HCT116 (cell line): ENCODE data around the gene EGFL6. TPM values are rescaled to one million over a fixed set of nuclear protein-coding genes. Genes with fewer than 3 reads are reported as not detected.

Experiments
- ATAC-seq: fragments of 200-7000 bp; cut with Tn5 transposase; 2 replicates; pipeline ENCODE4 v1.9.1; 2020; ENCODE audit warnings: mild to moderate bottlenecking, moderate library complexity
- BruUV-seq: library from RNA; stranded (reverse); fragments of 400-500 nt; replicated peaks from 2 replicates; lab custom pipeline; 2021; lab: Mats Ljungman, UMichigan
- CTCF ChIA-PET: fragments of 300-600 bp; sonication (Branson Sonifier 250); formaldehyde crosslinking; loops from one replicate; lab custom pipeline; 2021; ENCODE audit warnings: antibody characterized with exemption; lab: Charles Lee
- POLR2A ChIA-PET: fragments of 300-600, 350-600 bp; sonication (Branson Sonifier 250); formaldehyde crosslinking; loops from one replicate; lab custom pipeline; 2021; ENCODE audit warnings: antibody characterized with exemption; lab: Charles Lee
- RAD21 ChIA-PET, 2 experiments: fragments of 300-600 bp; sonication (Branson Sonifier 250); formaldehyde crosslinking; loops; one replicate each; lab custom pipeline; 2023; ENCODE audit warnings: low total read pairs in 2 of 2; ENCODE audit not compliant: uncharacterized antibody in 2 of 2, unreplicated experiment in 2 of 2, low non-redundant PET in 1 of 2; lab: Charles Lee
- DNase-seq: peaks from one replicate; pipeline ENCODE4 v3.0.0-alpha.2; 2010; ENCODE audit warnings: low read depth, low spot score
- H2AFZ ChIP-seq: fragments of 200-600 bp; shearing (Covaris generic), sonication (generic); 2 replicates; pipeline ENCODE4 v1.6.1; 2017; ENCODE audit warnings: low read depth, mixed run types, mixed read lengths, antibody characterized with exemption, low read length; ENCODE audit not compliant: poor library complexity, severe bottlenecking
- H3K27ac ChIP-seq: 2 replicates; pipeline ENCODE4 v1.5.1; 2012; ENCODE audit warnings: low read depth, low read length
- H3K27me3 ChIP-seq: fragments of 200-600 bp; sonication (generic); 2 replicates; pipeline ENCODE4 v1.6.1; 2016; ENCODE audit warnings: mixed run types, low read length, mixed read lengths; ENCODE audit not compliant: insufficient read depth
- H3K36me3 ChIP-seq, 2 experiments: fragments of 200-500 bp in 1 of 2; fragments of 200-600 bp in 1 of 2; sonication (Bioruptor generic) in 1 of 2; sonication (generic) in 1 of 2; 2 replicates each; pipeline versions ENCODE4 v1.5.1 to v1.6.1; 2014 to 2016; ENCODE audit warnings: low read length in 2 of 2, inconsistent platforms in 1 of 2, mixed read lengths in 1 of 2, mixed run types in 1 of 2; ENCODE audit not compliant: insufficient read depth in 2 of 2, control insufficient read depth in 1 of 2
- H3K4me1 ChIP-seq, 2 experiments: fragments of 200-600 bp in 1 of 2; sonication (generic) in 1 of 2; 2 replicates each; pipeline versions ENCODE4 v1.5.1 to v1.6.1; 2012 to 2017; ENCODE audit warnings: low read length in 2 of 2, inconsistent platforms in 1 of 2, mild to moderate bottlenecking in 1 of 2, mixed read lengths in 1 of 2, mixed run types in 1 of 2, moderate library complexity in 1 of 2; ENCODE audit not compliant: insufficient read depth in 2 of 2, control insufficient read depth in 1 of 2
- H3K4me2 ChIP-seq: fragments of 200-600 bp; sonication (generic); 2 replicates; pipeline ENCODE4 v1.6.1; 2017; ENCODE audit warnings: mixed run types, low read length, mixed read lengths
- H3K4me3 ChIP-seq, 2 experiments: fragments of 200-600 bp in 1 of 2; sonication (generic) in 1 of 2; replicated peaks in 1 of 2; 2 replicates each; pipeline ENCODE4 v1.5.1; 2011 to 2016; ENCODE audit warnings: low read length in 2 of 2, control low read depth in 1 of 2, low read depth in 1 of 2, mild to moderate bottlenecking in 1 of 2, mixed read lengths in 1 of 2, mixed run types in 1 of 2
- H3K79me2 ChIP-seq: fragments of 200-600 bp; sonication (generic); 2 replicates; pipeline ENCODE4 v1.6.1; 2017; ENCODE audit warnings: mild to moderate bottlenecking, mixed run types, low read length, moderate library complexity, mixed read lengths; ENCODE audit not compliant: insufficient read depth
- H3K9ac ChIP-seq: fragments of 200-600 bp; sonication (generic); 2 replicates; pipeline ENCODE4 v1.6.1; 2016; ENCODE audit warnings: low read length, mixed read lengths
- H3K9me2 ChIP-seq: fragments of 200-600 bp; sonication (generic), shearing (Covaris generic); 2 replicates; pipeline ENCODE4 v1.6.1; 2017; ENCODE audit warnings: mixed run types, mild to moderate bottlenecking, moderate library complexity; ENCODE audit not compliant: insufficient read depth
- H3K9me3 ChIP-seq, 2 experiments: fragments of 200-500 bp in 1 of 2; fragments of 200-600 bp in 1 of 2; sonication (Bioruptor generic) in 1 of 2; sonication (generic) in 1 of 2; 2 replicates each; pipeline ENCODE4 v1.6.1; 2014 to 2017; ENCODE audit warnings: low read length in 2 of 2, mixed read lengths in 2 of 2, inconsistent platforms in 1 of 2, low read depth in 1 of 2, mild to moderate bottlenecking in 1 of 2, mixed run types in 1 of 2, moderate library complexity in 1 of 2; ENCODE audit not compliant: control insufficient read depth in 1 of 2, insufficient read depth in 1 of 2
- H4K20me1 ChIP-seq: fragments of 200-600 bp; sonication (generic), shearing (Covaris generic); 2 replicates; pipeline ENCODE4 v1.6.1; 2017; ENCODE audit warnings: mixed run types, mild to moderate bottlenecking, moderate library complexity; ENCODE audit not compliant: insufficient read depth
- CBX3 ChIP-seq: IDR thresholded peaks from 2 replicates; pipeline ENCODE4 v1.6.1; 2012; ENCODE audit warnings: low read depth
- CEBPB ChIP-seq: IDR thresholded peaks from 2 replicates; pipeline ENCODE4 v1.6.1; 2012; ENCODE audit warnings: low read depth
- EGR1 ChIP-seq: IDR thresholded peaks from 2 replicates; pipeline ENCODE4 v1.6.1; 2012; ENCODE audit warnings: low read depth
- ELF1 ChIP-seq: IDR thresholded peaks from 2 replicates; pipeline ENCODE4 v1.6.1; 2012; ENCODE audit warnings: low read depth, borderline replicate concordance
- EZH2phosphoT487 ChIP-seq: fragments of 200-600 bp; IDR thresholded peaks from 2 replicates; pipeline ENCODE4 v1.6.1; 2018; ENCODE audit warnings: antibody characterized with exemption, borderline replicate concordance
- FOSL1 ChIP-seq: IDR thresholded peaks from 2 replicates; pipeline ENCODE4 v1.6.1; 2012; ENCODE audit warnings: low read depth
- MAX ChIP-seq: IDR thresholded peaks from 2 replicates; pipeline ENCODE4 v1.6.1; 2012
- POLR2AphosphoS5 ChIP-seq: IDR thresholded peaks from 2 replicates; pipeline ENCODE4 v1.6.1; 2011; ENCODE audit warnings: mild to moderate bottlenecking, low read depth, low read length, moderate library complexity
- RAD21 ChIP-seq: IDR thresholded peaks from 2 replicates; pipeline ENCODE4 v1.6.1; 2012; ENCODE audit warnings: low read depth, mild to moderate bottlenecking
- SIN3A ChIP-seq: IDR thresholded peaks from 2 replicates; pipeline ENCODE4 v1.6.1; 2012; ENCODE audit warnings: low read depth
- SRF ChIP-seq: IDR thresholded peaks from 2 replicates; pipeline ENCODE4 v1.6.1; 2012; ENCODE audit warnings: low read depth
- TCF7L2 ChIP-seq: IDR thresholded peaks from 2 replicates; pipeline ENCODE4 v1.7.0; 2011; ENCODE audit warnings: borderline replicate concordance, inconsistent platforms; ENCODE audit not compliant: insufficient read depth, insufficient read length; ENCODE audit errors: extremely low read depth
- YY1 ChIP-seq: IDR thresholded peaks from 2 replicates; pipeline ENCODE4 v1.6.1; 2011; ENCODE audit warnings: low read length, low read depth, moderate library complexity, mild to moderate bottlenecking; ENCODE audit not compliant: insufficient replicate concordance; ENCODE audit errors: extremely low read depth
- ZBTB33 ChIP-seq: IDR thresholded peaks from 2 replicates; pipeline ENCODE4 v1.6.1; 2011; ENCODE audit warnings: mild to moderate bottlenecking, low read length, moderate library complexity; ENCODE audit not compliant: insufficient replicate concordance; ENCODE audit errors: extremely low read depth
- ZFX ChIP-seq: fragments of 450-650 bp; IDR thresholded peaks from 2 replicates; pipeline ENCODE4 v1.6.1; 2017
- intact Hi-C: fragments of 100-400 bp; cut with micrococcal nuclease; formaldehyde crosslinking; loops from 2 replicates; pipeline ENCODE4 v1.10.0; 2022
- total RNA-seq: library from RNA; stranded (reverse); gene quantifications from one replicate; pipeline ENCODE4 v1.2.1, GENCODE V29; 2021; ENCODE audit not compliant: unreplicated experiment
- TF ChIP-seq, protein P1 (sequence below): IDR thresholded peaks from 2 replicates; pipeline ENCODE4 v1.6.1; 2012

Gene EGFL6
- total RNA-seq, 1 experiment from 2014 or later = not detected

GRCh38 chrX:13670197-13670596 is 100.8 kb downstream of the EGFL6 start:
- H3K79me2 ChIP-seq = no peaks in the 10 kb centered on the region
- ChIA-PET CTCF (interaction anchor here (1.5 kb wide), 1 partner anchor 24 kb away, joined by 5 read pairs; no protein-coding TSS in a partner anchor), POLR2A (no interaction called here), RAD21 (no interaction called here)
- no peak overlapping the region; the same call in 1 of the 2 replicates for H3K4me2 ChIP-seq
- no peak for TF ChIP-seq FOSL1
- intact Hi-C loops = no loop called here
- no peaks in the 10 kb centered on the region for H3K9me3 ChIP-seq
- H3K27me3 ChIP-seq = no peaks in the 10 kb centered on the region
- no peaks in the 10 kb centered on the region for H4K20me1 ChIP-seq
- peaks cover 9 to 28% of the 10 kb centered on the region in 2 experiments for H3K4me1 ChIP-seq
- ATAC-seq (no peak), DNase-seq (no peak)
- no peak overlapping the region for H3K27ac ChIP-seq
- no peaks in the 10 kb centered on the region for H3K9me2 ChIP-seq
- no peak overlapping the region for H2AFZ ChIP-seq
- no peak overlapping the region for H3K4me3 ChIP-seq
- BruUV-seq = no TSS peak
- no peak overlapping the region for H3K9ac ChIP-seq
- no peaks in the 10 kb centered on the region for H3K36me3 ChIP-seq

DNA sequence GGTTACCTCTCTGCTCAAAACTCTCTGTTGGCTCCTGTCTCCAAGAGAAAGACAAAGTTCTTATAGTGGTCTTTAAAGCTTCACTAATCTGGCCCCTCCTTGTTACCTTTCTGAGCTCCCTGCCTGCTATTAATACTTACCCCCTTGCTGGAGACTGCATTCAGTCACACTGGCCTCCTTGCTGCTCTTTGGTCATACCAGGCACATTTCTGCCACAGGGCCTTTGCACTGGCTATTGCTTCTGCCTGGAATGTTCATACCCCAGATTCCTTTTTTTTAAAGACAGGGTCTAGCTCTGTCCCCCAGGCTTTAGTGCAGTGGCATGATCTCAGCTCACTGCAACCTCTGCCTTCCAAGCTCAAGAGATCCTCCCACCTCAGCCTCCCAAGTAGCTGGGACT is 103.6 kb downstream of the EGFL6 start:
- Histone ChIP-seq H3K4me3 (no peak overlapping the region), H3K4me1 (peaks cover 7 to 23% of the 10 kb centered on the region in 2 experiments), H3K27me3 (no peaks in the 10 kb centered on the region), H3K9me2 (no peaks in the 10 kb centered on the region), H4K20me1 (no peaks in the 10 kb centered on the region), H3K79me2 (no peaks in the 10 kb centered on the region), H3K4me2 (no peak overlapping the region), H2AFZ (no peak overlapping the region), H3K36me3 (no peaks in the 10 kb centered on the region), H3K9ac (no peak overlapping the region), H3K27ac (no peak overlapping the region), H3K9me3 (no peaks in the 10 kb centered on the region)
- DNase-seq = no peak
- ATAC-seq = no peak
- POLR2A ChIA-PET = no interaction called here
- BruUV-seq = no TSS peak
- CTCF ChIA-PET = no interaction called here
- intact Hi-C loops = no loop called here
- RAD21 ChIA-PET = no interaction called here
- TF ChIP-seq SRF (no peak), TCF7L2 (no peak), CEBPB (no peak), CBX3 (no peak), SIN3A (no peak), POLR2AphosphoS5 (no peak), EGR1 (no peak), YY1 (no peak), ZBTB33 (no peak), MAX (no peak), ZFX (no peak), RAD21 (no peak), ELF1 (no peak), EZH2phosphoT487 (no peak)
- TF ChIP-seq, protein P1, sequence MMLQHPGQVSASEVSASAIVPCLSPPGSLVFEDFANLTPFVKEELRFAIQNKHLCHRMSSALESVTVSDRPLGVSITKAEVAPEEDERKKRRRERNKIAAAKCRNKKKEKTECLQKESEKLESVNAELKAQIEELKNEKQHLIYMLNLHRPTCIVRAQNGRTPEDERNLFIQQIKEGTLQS = no peak
